Measurements from ENCODE around the gene BTAF1.
A peak's percentile ranks its signal among the peaks of the same experiment; 100 is the strongest.

Gene BTAF1

DNA sequence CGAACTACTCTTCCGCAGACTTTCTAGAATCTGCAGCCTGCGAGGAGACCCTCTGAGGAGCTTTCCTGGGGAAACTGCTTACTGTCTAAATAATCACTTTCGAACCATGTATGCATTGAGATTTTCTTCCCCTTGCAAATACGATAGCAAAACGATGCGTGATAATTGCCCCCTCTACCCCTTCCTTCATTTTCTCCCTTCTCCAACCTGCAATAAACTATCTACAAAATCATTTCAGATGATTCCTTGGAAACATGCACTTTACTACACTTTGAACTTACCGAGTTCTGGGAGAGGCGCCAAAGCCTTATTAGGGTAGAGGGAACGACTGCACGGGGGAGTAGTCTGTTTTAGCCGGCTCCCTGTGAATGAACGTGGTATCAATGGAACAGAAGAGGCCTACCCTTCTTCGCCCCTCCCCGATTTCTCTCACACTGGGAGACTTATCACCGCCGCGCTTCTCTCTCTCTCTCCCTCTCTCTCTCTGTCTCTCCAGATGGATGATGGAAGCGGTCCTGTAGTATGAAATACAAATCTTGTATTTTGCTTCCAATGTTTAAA lies 14.4 kb upstream of the BTAF1 start, which contains the start of gene FGFBP3:
TSS of gene FGFBP3 (minus strand) at position 370 of the 561 bp plus-strand sequence. CDS start 517 bp downstream, outside the sequence.
- DNase-seq (ENCODE audit: extremely low spot score): peak; percentile 37
- POLR2A ChIA-PET: no interaction called here
- TF ChIP-seq, protein P1, sequence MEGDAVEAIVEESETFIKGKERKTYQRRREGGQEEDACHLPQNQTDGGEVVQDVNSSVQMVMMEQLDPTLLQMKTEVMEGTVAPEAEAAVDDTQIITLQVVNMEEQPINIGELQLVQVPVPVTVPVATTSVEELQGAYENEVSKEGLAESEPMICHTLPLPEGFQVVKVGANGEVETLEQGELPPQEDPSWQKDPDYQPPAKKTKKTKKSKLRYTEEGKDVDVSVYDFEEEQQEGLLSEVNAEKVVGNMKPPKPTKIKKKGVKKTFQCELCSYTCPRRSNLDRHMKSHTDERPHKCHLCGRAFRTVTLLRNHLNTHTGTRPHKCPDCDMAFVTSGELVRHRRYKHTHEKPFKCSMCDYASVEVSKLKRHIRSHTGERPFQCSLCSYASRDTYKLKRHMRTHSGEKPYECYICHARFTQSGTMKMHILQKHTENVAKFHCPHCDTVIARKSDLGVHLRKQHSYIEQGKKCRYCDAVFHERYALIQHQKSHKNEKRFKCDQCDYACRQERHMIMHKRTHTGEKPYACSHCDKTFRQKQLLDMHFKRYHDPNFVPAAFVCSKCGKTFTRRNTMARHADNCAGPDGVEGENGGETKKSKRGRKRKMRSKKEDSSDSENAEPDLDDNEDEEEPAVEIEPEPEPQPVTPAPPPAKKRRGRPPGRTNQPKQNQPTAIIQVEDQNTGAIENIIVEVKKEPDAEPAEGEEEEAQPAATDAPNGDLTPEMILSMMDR (IDR thresholded peaks at IDR 0.05; ENCODE audit: control extremely low read depth, extremely low read depth, low read depth, missing control alignments): no peak
- CTCF ChIA-PET: interaction anchor here (1.2 kb wide), 1 partner anchor 14 kb away, joined by 3 read pairs; the partner anchor contains the start of gene BTAF1

DNA sequence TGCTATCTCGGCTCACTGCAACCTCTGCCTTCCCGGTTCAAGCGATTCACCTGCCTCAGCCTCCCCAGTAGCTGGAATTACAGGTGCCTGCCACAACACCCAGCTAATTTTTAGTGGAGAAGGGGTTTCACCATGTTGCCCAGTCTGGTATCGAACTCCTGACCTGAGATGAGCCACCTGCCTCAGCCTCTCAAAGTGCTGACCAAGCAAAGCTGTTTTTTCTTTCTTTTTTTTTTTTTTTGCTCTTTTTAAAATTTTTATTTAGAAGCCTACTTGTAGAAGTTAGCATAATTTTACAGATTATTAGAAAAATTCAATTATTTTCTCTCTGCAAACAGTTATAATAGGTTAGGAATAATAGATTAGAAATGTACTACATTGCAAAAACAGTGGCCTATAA lies 13.1 kb upstream of the BTAF1 start:
- TF ChIP-seq, protein P1 (IDR thresholded peaks at IDR 0.05; ENCODE audit: control extremely low read depth, extremely low read depth, low read depth, missing control alignments): no peak
- no peak for DNase-seq (ENCODE audit: extremely low spot score)
- CTCF ChIA-PET: interaction anchor here (1.2 kb wide), 1 partner anchor 153 kb away, joined by 4 read pairs; no protein-coding TSS in a partner anchor
- POLR2A ChIA-PET: no interaction called here

DNA sequence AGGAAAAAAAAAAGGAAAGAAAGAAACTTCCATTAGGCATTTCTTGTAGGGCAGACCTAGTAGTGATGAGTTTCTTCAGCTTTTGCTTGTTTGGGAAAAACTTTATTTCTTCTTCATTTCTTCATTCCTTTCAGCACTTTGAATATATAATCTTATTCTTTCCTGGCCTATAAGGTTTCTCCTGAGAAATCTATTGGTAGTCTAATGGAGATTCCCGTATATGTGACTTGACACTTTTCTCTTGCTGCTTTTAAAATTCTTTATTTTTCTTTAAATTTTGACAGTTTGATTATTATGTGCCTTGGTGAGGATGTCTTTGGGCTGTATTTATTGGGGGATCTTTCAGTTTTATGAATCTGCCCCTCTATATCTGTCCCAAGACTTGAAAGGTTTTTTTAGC lies 3.9 kb upstream of the BTAF1 start:
- TF ChIP-seq, protein P1 (IDR thresholded peaks at IDR 0.05; ENCODE audit: control extremely low read depth, extremely low read depth, low read depth, missing control alignments): no peak
- CTCF ChIA-PET: no interaction called here
- no peak for DNase-seq (ENCODE audit: extremely low spot score)
- POLR2A ChIA-PET: no interaction called here

DNA sequence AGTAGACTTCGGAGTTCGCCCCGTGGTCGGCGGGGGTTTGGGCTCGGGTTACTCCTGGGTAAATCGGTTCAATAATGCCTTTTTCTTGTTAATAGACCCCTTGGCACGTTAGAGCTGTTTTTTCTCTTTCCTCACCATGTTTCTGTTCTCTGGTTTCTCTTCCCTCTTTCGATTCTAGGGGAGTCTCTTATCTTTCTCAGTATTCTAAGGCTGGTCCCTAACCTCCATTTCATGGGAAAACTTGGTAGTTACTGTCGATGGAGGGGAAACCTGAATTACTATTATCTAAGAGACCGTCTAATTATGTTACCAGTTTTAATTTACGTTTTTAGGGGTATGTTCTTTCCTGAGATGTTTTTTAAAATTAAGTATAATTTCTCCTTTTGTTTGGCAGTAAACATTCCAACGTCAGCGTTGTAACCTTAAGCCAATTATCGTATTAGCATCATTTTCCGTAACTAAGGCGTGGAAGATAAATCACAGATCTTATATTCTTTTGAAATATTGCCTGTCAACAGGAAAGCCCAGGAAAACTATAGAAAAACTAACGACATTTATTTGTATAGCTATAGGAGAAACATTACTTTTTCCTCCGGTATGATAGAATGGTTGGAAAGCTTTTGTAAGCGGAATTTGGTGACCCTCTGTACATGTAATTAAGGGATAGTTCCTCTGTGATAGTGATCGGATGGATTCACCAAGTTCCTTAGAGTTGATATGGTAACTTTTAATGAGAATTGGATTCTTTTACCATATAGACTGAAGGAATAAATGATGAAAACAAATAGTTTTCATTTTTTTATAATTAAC lies 847 bp downstream of the BTAF1 start:
- DNase-seq (ENCODE audit: extremely low spot score): peak; percentile 63
- TF ChIP-seq, protein P1 (IDR thresholded peaks at IDR 0.05; ENCODE audit: control extremely low read depth, extremely low read depth, low read depth, missing control alignments): no peak
- ChIA-PET POLR2A (interaction anchor here (0.5 to 1.3 kb wide), 5 partner anchors 17 to 625 kb away, joined by 3 to 6 read pairs (median 4); partner anchors contain the start of gene TNKS2), CTCF (interaction anchor here (0.7 to 2.1 kb wide), 5 partner anchors 11 to 627 kb away, joined by 3 to 5 read pairs (median 4); partner anchors contain the start of gene FGFBP3)

DNA sequence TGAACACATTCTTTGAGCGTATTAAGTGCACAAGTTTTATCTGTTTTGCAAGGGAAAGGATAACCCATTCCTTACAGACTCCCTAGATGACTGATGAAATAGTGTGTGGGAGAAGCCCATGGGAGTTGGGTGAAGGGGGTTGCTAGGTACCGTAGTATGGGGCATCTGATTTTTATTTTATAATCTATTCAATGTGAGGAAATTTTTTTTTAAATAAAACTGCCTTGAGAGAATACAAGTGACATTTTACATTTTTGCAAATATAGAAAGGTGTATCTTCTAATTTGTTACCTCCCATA lies 1.4 kb downstream of the BTAF1 start:
- CTCF ChIA-PET: interaction anchor here (2.1 kb wide), 1 partner anchor 11 kb away, joined by 5 read pairs; no protein-coding TSS in a partner anchor
- TF ChIP-seq, protein P1 (IDR thresholded peaks at IDR 0.05; ENCODE audit: control extremely low read depth, extremely low read depth, low read depth, missing control alignments): no peak
- DNase-seq (ENCODE audit: extremely low spot score): no peak
- POLR2A ChIA-PET: no interaction called here

DNA sequence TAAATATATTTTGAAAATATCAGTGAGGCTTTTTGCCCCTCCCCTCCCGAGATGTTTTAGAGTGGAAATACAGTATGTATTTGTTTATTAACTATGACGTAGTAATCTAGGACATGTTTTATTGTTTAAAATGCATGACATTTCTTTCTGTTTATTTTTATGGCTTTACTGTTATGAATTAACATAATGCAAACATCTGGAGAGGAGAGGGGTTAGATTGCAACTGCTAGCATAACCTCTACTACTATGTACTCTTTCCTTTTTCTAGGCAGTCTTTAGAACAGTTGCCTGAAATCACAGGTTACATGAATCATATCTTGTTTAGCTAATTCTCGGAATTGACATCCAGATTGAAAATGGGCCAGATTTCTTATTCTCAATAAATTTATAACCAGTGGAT lies 7.4 kb downstream of the BTAF1 start:
- ChIA-PET CTCF (no interaction called here), POLR2A (no interaction called here)
- TF ChIP-seq, protein P1 (IDR thresholded peaks at IDR 0.05; ENCODE audit: control extremely low read depth, extremely low read depth, low read depth, missing control alignments): no peak
- DNase-seq (ENCODE audit: extremely low spot score): no peak
